SJCRH30 (cell line): ENCODE results near the gene ARAP2. TPM values are rescaled to one million over a fixed set of nuclear protein-coding genes. Genes with fewer than 3 reads are reported as not detected.

Source experiments
- DNase-seq, 2 experiments: peaks; one replicate each; pipeline ENCODE4 v3.0.0-alpha.2; 2015 to 2020
- H3K27ac ChIP-seq: fragments of 250-450 bp; sonication (Bioruptor Pico); 2 replicates; pipeline ENCODE4 v1.5.1; 2020; ENCODE audit warnings: mild to moderate bottlenecking, moderate library complexity
- H3K27me3 ChIP-seq: fragments of 250-450 bp; sonication (Bioruptor Pico); 2 replicates; pipeline ENCODE4 v1.5.1; 2020; ENCODE audit warnings: mild to moderate bottlenecking, moderate library complexity
- H3K36me3 ChIP-seq: fragments of 250-450 bp; sonication (Bioruptor Pico); 2 replicates; pipeline ENCODE4 v1.5.1; 2020; ENCODE audit warnings: mild to moderate bottlenecking, moderate library complexity
- H3K4me1 ChIP-seq: fragments of 250-450 bp; sonication (Bioruptor Pico); 2 replicates; pipeline ENCODE4 v1.5.1; 2020; ENCODE audit warnings: mild to moderate bottlenecking, moderate library complexity
- H3K4me3 ChIP-seq: fragments of 250-450 bp; sonication (Bioruptor Pico); 2 replicates; pipeline ENCODE4 v1.5.1; 2020; ENCODE audit warnings: mild to moderate bottlenecking, moderate library complexity
- H3K9me3 ChIP-seq: fragments of 250-450 bp; sonication (Bioruptor Pico); replicated peaks from 2 replicates; pipeline ENCODE4 v1.5.1; 2020; ENCODE audit warnings: mild to moderate bottlenecking, moderate library complexity
- total RNA-seq: library from RNA; depleted of rRNA; stranded (reverse); fragments of >200 nt; shearing (Covaris generic); gene quantifications from 2 replicates; pipeline ENCODE4 v1.2.3, GENCODE V29; 2014; rRNA removed

The ARAP2 gene, protein sequence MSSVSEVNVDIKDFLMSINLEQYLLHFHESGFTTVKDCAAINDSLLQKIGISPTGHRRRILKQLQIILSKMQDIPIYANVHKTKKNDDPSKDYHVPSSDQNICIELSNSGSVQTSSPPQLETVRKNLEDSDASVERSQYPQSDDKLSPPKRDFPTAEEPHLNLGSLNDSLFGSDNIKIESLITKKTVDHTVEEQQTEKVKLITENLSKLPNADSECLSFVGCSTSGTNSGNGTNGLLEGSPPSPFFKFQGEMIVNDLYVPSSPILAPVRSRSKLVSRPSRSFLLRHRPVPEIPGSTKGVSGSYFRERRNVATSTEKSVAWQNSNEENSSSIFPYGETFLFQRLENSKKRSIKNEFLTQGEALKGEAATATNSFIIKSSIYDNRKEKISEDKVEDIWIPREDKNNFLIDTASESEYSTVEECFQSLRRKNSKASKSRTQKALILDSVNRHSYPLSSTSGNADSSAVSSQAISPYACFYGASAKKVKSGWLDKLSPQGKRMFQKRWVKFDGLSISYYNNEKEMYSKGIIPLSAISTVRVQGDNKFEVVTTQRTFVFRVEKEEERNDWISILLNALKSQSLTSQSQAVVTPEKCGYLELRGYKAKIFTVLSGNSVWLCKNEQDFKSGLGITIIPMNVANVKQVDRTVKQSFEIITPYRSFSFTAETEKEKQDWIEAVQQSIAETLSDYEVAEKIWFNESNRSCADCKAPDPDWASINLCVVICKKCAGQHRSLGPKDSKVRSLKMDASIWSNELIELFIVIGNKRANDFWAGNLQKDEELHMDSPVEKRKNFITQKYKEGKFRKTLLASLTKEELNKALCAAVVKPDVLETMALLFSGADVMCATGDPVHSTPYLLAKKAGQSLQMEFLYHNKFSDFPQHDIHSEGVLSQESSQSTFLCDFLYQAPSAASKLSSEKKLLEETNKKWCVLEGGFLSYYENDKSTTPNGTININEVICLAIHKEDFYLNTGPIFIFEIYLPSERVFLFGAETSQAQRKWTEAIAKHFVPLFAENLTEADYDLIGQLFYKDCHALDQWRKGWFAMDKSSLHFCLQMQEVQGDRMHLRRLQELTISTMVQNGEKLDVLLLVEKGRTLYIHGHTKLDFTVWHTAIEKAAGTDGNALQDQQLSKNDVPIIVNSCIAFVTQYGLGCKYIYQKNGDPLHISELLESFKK (N-terminal part only)
- total RNA-seq: 1.1 and 1.3 TPM in 2 replicates

DNA sequence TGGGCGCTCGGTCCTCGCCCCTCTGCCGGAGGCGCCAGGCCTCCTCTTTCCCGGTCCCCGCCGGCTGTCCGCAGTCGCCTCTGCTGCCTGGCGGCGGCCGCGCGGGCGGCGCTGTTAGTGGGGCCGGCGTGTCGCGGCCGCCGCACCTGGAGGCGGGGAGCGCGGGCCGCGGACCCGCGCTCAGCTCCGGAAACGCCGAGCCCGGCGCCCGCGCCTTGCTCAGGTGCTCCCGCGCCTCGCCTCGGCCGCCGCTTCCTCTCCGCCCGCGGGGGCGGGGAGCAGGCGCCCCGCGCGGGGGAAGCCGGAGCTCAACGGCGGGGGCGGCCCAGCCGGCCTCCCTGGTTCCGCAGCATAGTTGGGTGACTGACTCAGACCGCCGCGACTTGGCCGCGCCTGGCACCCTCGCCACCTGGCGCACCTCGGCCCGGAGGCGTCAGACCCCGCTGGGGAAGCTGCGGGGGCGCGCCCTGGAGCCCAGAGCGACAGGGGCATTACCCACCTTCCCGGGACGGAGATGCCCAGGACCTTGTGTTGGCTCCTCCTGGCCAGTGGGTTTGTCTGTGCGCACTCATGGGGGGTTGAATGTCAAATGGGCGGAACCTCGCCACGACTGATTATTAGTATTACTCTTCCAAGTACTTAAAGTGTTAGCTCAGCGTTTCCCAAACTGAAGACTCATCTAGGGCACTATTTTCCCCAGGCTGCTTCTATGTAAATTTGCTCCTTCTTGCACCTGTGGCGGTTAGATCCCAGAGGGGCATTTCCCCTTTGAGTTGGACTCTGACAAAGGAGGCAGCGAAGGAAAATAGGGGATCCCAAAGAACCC, at the start of gene ARAP2:
Gene ARAP2 (minus strand): TSS at position 258 of the 826 bp plus-strand sequence. CDS start 15,028 bp downstream, outside the sequence.
- Histone ChIP-seq H3K9me3 (no peaks in the 10 kb centered on the region), H3K4me3 (peak within 1 kb of the TSS; percentile 56), H3K27me3 (peaks cover 9% of the 10 kb centered on the region), H3K36me3 (no peaks in the 10 kb centered on the region), H3K27ac (no peak within 1 kb of the TSS), H3K4me1 (no peaks in the 10 kb centered on the region)
- peak; percentile 15 to 32 for DNase-seq

DNA sequence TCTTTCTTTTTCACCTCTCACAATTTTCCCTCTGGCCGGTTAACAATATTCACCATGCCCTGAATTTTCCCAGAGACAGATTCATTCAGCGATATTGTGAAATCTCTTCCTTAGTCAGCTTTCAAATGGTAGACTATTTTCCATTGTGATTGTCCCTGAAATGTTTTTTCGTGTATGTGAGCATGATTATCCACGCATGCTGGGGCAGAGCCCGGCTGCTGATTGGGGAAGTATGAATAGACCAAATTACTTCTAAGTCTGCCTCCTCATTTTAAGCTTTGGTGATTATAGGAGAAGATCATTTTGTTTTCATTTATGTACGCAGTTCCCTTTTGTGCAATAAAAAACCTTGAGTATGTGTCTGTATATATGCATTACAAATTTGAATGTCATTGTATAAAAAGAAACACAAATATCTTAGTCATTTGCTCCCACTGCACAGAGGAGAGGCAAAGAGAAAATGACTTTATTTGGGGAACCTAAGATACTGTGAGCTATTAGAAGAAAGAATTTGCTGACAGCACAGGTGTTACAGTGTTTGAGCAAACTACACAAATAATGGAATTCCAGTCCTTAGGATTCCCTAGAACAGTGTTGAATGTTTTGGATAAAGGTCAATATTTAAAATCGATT, 48.4 kb upstream of the ARAP2 start:
- H3K27me3 ChIP-seq: no peaks in the 10 kb centered on the region
- H3K27ac ChIP-seq: no peak overlapping the region
- no peaks in the 10 kb centered on the region for H3K36me3 ChIP-seq
- H3K9me3 ChIP-seq: no peaks in the 10 kb centered on the region
- no peaks in the 10 kb centered on the region for H3K4me1 ChIP-seq
- no peak overlapping the region for H3K4me3 ChIP-seq
- no peak for DNase-seq

- Histone ChIP-seq H3K4me1 (no peaks in the 10 kb centered on the region), H3K27me3 (no peaks in the 10 kb centered on the region), H3K27ac (no peak overlapping the region), H3K36me3 (no peaks in the 10 kb centered on the region), H3K9me3 (no peaks in the 10 kb centered on the region; the same call in 1 of the 2 replicates), H3K4me3 (no peak overlapping the region)
- no peak for DNase-seq
These were observed 46.3 kb upstream of the ARAP2 start for GRCh38 chr4:36290641-36291040.

DNA sequence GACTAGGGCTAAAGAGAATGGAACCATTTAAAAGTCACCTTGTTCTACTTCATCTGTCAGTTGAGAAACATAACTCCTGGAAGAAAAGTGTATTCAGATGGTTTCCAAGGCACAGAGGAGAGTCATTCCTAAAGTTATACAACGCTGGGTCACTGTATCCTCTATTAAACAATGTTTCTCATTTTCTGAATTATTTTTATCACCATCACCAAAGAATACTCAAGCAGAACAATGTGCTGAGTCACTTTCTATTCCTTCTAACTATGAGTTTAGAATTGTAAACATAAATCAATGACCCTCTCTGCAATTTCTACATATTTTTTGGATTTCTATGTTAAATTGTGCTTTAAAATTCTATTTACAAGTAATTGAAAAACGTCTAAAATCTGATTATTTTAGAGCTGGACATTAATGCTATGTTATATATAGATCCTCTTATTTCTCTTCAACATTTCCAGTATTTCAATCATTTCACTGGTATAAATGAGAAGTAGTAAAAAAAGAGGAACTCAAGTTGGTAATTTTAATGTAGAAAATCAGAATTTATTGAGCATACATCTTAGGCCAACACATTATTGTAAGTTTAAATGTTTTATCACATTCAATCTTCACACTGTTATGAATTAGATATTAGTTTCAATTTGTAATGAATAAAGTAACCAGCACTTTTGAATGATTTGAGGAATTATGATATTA, 44.6 kb upstream of the ARAP2 start:
- H3K4me1 ChIP-seq: no peaks in the 10 kb centered on the region
- no peaks in the 10 kb centered on the region; the same call in 1 of the 2 replicates for H3K9me3 ChIP-seq
- DNase-seq: no peak
- no peak overlapping the region for H3K27ac ChIP-seq
- H3K27me3 ChIP-seq: no peaks in the 10 kb centered on the region
- H3K4me3 ChIP-seq: no peak overlapping the region
- no peaks in the 10 kb centered on the region for H3K36me3 ChIP-seq

DNA sequence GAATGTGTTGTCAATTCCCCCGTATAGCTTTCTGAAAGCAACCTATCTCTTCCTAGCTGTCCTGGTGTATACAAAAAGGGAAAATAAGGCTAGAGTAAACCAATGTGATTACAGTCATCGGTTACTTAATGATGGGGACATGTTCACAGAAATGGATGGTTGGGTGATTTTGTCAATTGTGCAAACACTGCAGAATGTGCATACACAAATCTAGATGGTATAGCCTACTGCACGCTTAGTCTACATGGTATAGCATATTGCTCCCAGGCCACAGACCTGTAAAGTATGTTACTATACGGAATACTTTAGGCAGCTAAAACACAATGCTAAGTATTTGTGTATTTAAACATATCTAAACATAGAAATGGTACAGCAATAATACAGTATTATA, 42.2 kb upstream of the ARAP2 start:
- H3K36me3 ChIP-seq: no peaks in the 10 kb centered on the region
- no peaks in the 10 kb centered on the region; the same call in 1 of the 2 replicates for H3K9me3 ChIP-seq
- no peaks in the 10 kb centered on the region for H3K4me1 ChIP-seq
- no peak overlapping the region for H3K27ac ChIP-seq
- H3K4me3 ChIP-seq: no peak overlapping the region
- no peaks in the 10 kb centered on the region for H3K27me3 ChIP-seq
- no peak for DNase-seq

DNA sequence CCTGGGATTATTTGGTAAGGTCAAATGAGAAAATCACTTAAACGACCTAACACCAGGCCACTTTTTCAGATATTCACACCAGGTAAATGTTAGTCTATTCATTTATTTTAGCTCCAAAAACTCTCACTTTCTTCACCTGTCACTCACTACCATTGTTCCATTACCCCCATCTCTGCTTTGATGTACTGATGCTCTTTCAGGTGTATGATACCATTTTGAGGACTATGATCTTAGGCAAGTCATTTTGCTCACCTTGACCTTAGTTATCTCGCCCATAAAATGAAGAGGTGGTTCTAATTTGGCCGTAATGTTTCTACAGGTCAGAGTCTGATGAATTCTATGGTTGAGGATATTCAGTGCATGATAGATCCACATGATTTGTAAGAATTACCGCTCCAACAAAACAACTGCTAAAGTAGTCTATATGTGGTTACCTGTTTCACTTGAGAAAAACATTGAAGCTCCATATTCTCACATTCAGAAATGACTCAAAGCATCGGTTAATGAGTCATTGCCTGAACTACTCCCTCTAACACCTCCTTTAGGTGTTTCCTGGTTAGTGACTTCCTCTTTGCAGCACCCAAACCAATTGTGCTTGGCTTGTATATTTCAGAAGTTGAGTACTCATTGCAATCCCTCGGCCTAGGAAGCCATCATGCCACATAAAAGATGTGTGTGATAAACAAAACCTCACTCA, 41.6 kb upstream of the ARAP2 start:
- no peak for DNase-seq
- no peaks in the 10 kb centered on the region for H3K27me3 ChIP-seq
- no peaks in the 10 kb centered on the region for H3K36me3 ChIP-seq
- no peaks in the 10 kb centered on the region; the same call in 1 of the 2 replicates for H3K9me3 ChIP-seq
- H3K4me3 ChIP-seq: no peak overlapping the region
- no peaks in the 10 kb centered on the region for H3K4me1 ChIP-seq
- no peak overlapping the region for H3K27ac ChIP-seq

DNA sequence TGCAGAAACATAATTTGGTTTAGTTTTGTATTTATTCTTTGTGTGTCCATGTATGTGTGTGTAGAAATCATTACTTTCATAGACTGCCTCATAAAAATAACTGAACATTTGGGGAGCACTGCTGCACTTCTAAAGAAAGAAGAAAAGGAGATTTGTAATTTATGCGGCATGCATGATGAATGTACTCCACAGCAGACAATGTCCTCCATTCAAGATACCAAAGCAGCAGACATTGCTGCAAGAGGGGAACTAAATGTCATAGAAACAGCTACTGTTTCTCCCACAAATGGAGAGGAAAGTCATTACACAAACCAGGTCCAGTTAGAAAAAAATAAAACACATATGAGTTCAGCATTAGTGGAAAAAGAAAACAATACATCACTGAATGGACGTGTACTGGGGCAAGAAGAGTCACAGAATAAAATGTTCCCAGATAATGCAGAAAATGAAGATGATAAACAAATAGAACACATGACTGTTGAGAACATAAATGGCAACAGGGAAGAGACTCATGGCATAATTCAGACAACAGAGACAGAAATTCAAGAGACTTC, 39.7 kb upstream of the ARAP2 start:
- no peaks in the 10 kb centered on the region for H3K36me3 ChIP-seq
- H3K4me3 ChIP-seq: no peak overlapping the region
- DNase-seq: no peak
- no peak overlapping the region for H3K27ac ChIP-seq
- H3K4me1 ChIP-seq: no peaks in the 10 kb centered on the region
- H3K9me3 ChIP-seq: no peaks in the 10 kb centered on the region; the same call in 1 of the 2 replicates
- H3K27me3 ChIP-seq: 0 out of 2 replicates have a peak, but pooled peaks cover 3% of the 10 kb centered on the region

GRCh38 chr4:36282503-36283030, 38.3 kb upstream of the ARAP2 start:
- Histone ChIP-seq H3K27me3 (0 out of 2 replicates have a peak, but pooled peaks cover 3% of the 10 kb centered on the region), H3K27ac (no peak overlapping the region), H3K4me3 (no peak overlapping the region), H3K36me3 (no peaks in the 10 kb centered on the region), H3K4me1 (no peaks in the 10 kb centered on the region), H3K9me3 (no peaks in the 10 kb centered on the region; the same call in 1 of the 2 replicates)
- DNase-seq: no peak

- H3K36me3 ChIP-seq: no peaks in the 10 kb centered on the region
- no peaks in the 10 kb centered on the region for H3K4me1 ChIP-seq
- no peak for DNase-seq
- H3K27me3 ChIP-seq: 0 out of 2 replicates have a peak, but pooled peaks cover 3% of the 10 kb centered on the region
- no peak within 1 kb of the TSS for H3K4me3 ChIP-seq
- H3K27ac ChIP-seq: no peak within 1 kb of the TSS
- H3K9me3 ChIP-seq: no peaks in the 10 kb centered on the region
These were observed 37.2 kb upstream of the ARAP2 start, which contains the start of gene DTHD1 for GRCh38 chr4:36281384-36282106. DTHD1 (plus strand) TSS chr4:36281616; CDS start chr4:36281759, 143 bp downstream.

- Histone ChIP-seq H3K4me3 (no peak overlapping the region), H3K9me3 (no peaks in the 10 kb centered on the region), H3K36me3 (no peaks in the 10 kb centered on the region), H3K4me1 (no peaks in the 10 kb centered on the region), H3K27me3 (0 out of 2 replicates have a peak, but pooled peaks cover 3% of the 10 kb centered on the region), H3K27ac (no peak overlapping the region)
- DNase-seq: no peak
These were observed 36.2 kb upstream of the ARAP2 start for GRCh38 chr4:36280555-36280954.

DNA sequence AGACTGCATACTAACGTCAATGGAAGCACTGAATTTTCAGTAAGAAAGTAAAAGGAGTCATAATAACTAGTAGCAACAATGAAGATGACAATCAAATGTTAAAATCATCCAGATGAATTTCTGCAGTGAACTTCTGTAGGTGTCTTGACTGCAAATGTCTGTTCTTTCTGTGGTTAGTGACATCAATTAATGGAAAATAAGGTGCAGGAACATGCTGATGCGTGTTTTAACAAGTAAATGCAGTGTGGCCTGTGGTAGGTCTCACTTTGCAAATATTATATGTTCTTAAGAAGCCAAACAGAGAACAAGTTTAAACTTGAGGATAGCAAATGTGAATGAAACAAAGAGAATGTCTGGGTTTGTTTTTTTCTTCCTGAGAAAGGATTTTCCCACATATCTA, 34.5 kb upstream of the ARAP2 start:
- Histone ChIP-seq H3K36me3 (no peaks in the 10 kb centered on the region), H3K9me3 (no peaks in the 10 kb centered on the region), H3K27ac (no peak overlapping the region), H3K4me1 (no peaks in the 10 kb centered on the region), H3K4me3 (no peak overlapping the region), H3K27me3 (0 out of 2 replicates have a peak, but pooled peaks cover 3% of the 10 kb centered on the region)
- no peak for DNase-seq
